Ammon's horn (tissue), 1 donor: ENCODE results near the gene PKDREJ.

ENCODE experiments used
- DNase-seq: peaks from one replicate; pipeline ENCODE4 v3.0.0-alpha.2; 2016; ENCODE audit warnings: low spot score

Gene PKDREJ

GRCh38 chr22:46290121-46290842 is 27.1 kb upstream of the PKDREJ start:
- DNase-seq: no peak

- no peak for DNase-seq
Measured at GRCh38 chr22:46289244-46289891, 26.2 kb upstream of the PKDREJ start.

GRCh38 chr22:46288846-46289243 is 25.7 kb upstream of the PKDREJ start:
- DNase-seq: no peak

GRCh38 chr22:46287873-46288751 is 25.0 kb upstream of the PKDREJ start:
- DNase-seq: no peak

- DNase-seq: no peak
Measured at GRCh38 chr22:46286941-46287872, 24.1 kb upstream of the PKDREJ start.

GRCh38 chr22:46286006-46286405 is 22.9 kb upstream of the PKDREJ start:
- DNase-seq: no peak

GRCh38 chr22:46281866-46282678 is 18.9 kb upstream of the PKDREJ start:
- no peak for DNase-seq

GRCh38 chr22:46280999-46281623 is 18.0 kb upstream of the PKDREJ start:
- DNase-seq: peak; percentile 87

GRCh38 chr22:46280063-46280817 is 17.1 kb upstream of the PKDREJ start:
- no peak for DNase-seq

GRCh38 chr22:46278656-46279645 is 15.8 kb upstream of the PKDREJ start:
- no peak for DNase-seq

GRCh38 chr22:46276563-46276962 is 13.4 kb upstream of the PKDREJ start:
- no peak for DNase-seq

- no peak for DNase-seq
Measured at GRCh38 chr22:46275455-46276122, 12.4 kb upstream of the PKDREJ start.

GRCh38 chr22:46274381-46274780 is 11.2 kb upstream of the PKDREJ start:
- DNase-seq: no peak

- no peak for DNase-seq
Measured at GRCh38 chr22:46273432-46274148, 10.4 kb upstream of the PKDREJ start.

GRCh38 chr22:46272762-46273431 is 9.8 kb upstream of the PKDREJ start:
- DNase-seq: no peak

- DNase-seq: no peak
Measured at GRCh38 chr22:46272196-46272595, 9.1 kb upstream of the PKDREJ start.
